ENCODE measurements around the gene ADAMTS10. TPM values are rescaled to one million over a fixed set of nuclear protein-coding genes. Genes with fewer than 3 reads are reported as not detected.

Gene ADAMTS10
- polyA plus RNA-seq, 3 donors: 30.0 to 51.8 (median 45.0) TPM

- no peak for DNase-seq (ENCODE audit: extremely low read depth in 1 of 11, low read depth in 9 of 11, low spot score in 4 of 11)
Measured at GRCh38 chr19:8607386-8607785, 3.1 kb downstream of the ADAMTS10 start.

- DNase-seq (ENCODE audit: extremely low read depth in 1 of 11, low read depth in 9 of 11, low spot score in 4 of 11): no peak
Measured at GRCh38 chr19:8605514-8605913, 5.0 kb downstream of the ADAMTS10 start.

- no peak for DNase-seq (ENCODE audit: extremely low read depth in 1 of 11, low read depth in 9 of 11, low spot score in 4 of 11)
Measured at GRCh38 chr19:8601796-8602195, 8.7 kb downstream of the ADAMTS10 start.

- no peak for DNase-seq (ENCODE audit: extremely low read depth in 1 of 11, low read depth in 9 of 11, low spot score in 4 of 11)
Measured at GRCh38 chr19:8600816-8601215, 9.7 kb downstream of the ADAMTS10 start.

- DNase-seq (ENCODE audit: extremely low read depth in 1 of 11, low read depth in 9 of 11, low spot score in 4 of 11): no peak
Measured at GRCh38 chr19:8600064-8600463, 10.5 kb downstream of the ADAMTS10 start.

GRCh38 chr19:8596168-8596567 lies 14.3 kb downstream of the ADAMTS10 start:
- no peak for DNase-seq (ENCODE audit: extremely low read depth in 1 of 11, low read depth in 9 of 11, low spot score in 4 of 11)

- no peak for DNase-seq (ENCODE audit: extremely low read depth in 1 of 11, low read depth in 9 of 11, low spot score in 4 of 11)
Measured at GRCh38 chr19:8595651-8596050, 14.9 kb downstream of the ADAMTS10 start.

GRCh38 chr19:8593931-8594330 lies 16.6 kb downstream of the ADAMTS10 start:
- DNase-seq (ENCODE audit: extremely low read depth in 1 of 11, low read depth in 9 of 11, low spot score in 4 of 11): no peak

- DNase-seq (ENCODE audit: extremely low read depth in 1 of 11, low read depth in 9 of 11, low spot score in 4 of 11): peak; percentile 81 to 90 (median 87)
Measured at GRCh38 chr19:8592231-8593009, 18.1 kb downstream of the ADAMTS10 start.

GRCh38 chr19:8589177-8589714 lies 21.3 kb downstream of the ADAMTS10 start:
- DNase-seq (ENCODE audit: extremely low read depth in 1 of 11, low read depth in 9 of 11, low spot score in 4 of 11): no peak

GRCh38 chr19:8585894-8586750 lies 24.4 kb downstream of the ADAMTS10 start:
- peak in 1 of 11 donors; percentile 22 for DNase-seq (ENCODE audit: extremely low read depth in 1 of 11, low read depth in 9 of 11, low spot score in 4 of 11)

- no peak for DNase-seq (ENCODE audit: extremely low read depth in 1 of 11, low read depth in 9 of 11, low spot score in 4 of 11)
Measured at GRCh38 chr19:8584965-8585893, 25.3 kb downstream of the ADAMTS10 start.

GRCh38 chr19:8580710-8581281 lies 29.7 kb downstream of the ADAMTS10 start:
- DNase-seq (ENCODE audit: extremely low read depth in 1 of 11, low read depth in 9 of 11, low spot score in 4 of 11): peak; percentile 56 to 77 (median 71)

GRCh38 chr19:8578642-8579265 lies 31.8 kb downstream of the ADAMTS10 start:
- DNase-seq (ENCODE audit: extremely low read depth in 1 of 11, low read depth in 9 of 11, low spot score in 4 of 11): peak in 8 of 11 donors; percentile 44 to 63 (median 54)

GRCh38 chr19:8577741-8578140 lies 32.8 kb downstream of the ADAMTS10 start:
- DNase-seq (ENCODE audit: extremely low read depth in 1 of 11, low read depth in 9 of 11, low spot score in 4 of 11): no peak

- no peak for DNase-seq (ENCODE audit: extremely low read depth in 1 of 11, low read depth in 9 of 11, low spot score in 4 of 11)
Measured at GRCh38 chr19:8577247-8577646, 33.3 kb downstream of the ADAMTS10 start, which contains the start of gene MYO1F. Gene MYO1F, minus strand, starts transcription at chr19:8577442. Its CDS starts 133 bp downstream, at chr19:8577309.

GRCh38 chr19:8576273-8576993 lies 34.1 kb downstream of the ADAMTS10 start:
- no peak for DNase-seq (ENCODE audit: extremely low read depth in 1 of 11, low read depth in 9 of 11, low spot score in 4 of 11)

Measured in renal cortex interstitium (tissue), 11 donors.